Fibroblast of lung (primary cell): ENCODE data around the gene ALDH8A1. TPM values are rescaled to one million over a fixed set of nuclear protein-coding genes. Genes with fewer than 3 reads are reported as not detected.

Experiments
- DNase-seq, 2 donors: peaks; one replicate each; pipeline versions ENCODE4 v3.0.0 to v3.0.0-alpha.2; 2010; ENCODE audit warnings: low read depth in 2 of 2
- H2AFZ ChIP-seq: 2 replicates; pipeline ENCODE4 v1.5.1; 2012; ENCODE audit warnings: low read length, control low read depth, inconsistent platforms
- H3K27ac ChIP-seq: 2 replicates; pipeline ENCODE4 v1.5.1; 2011; ENCODE audit warnings: low read length, control low read depth; ENCODE audit not compliant: insufficient read depth
- H3K27me3 ChIP-seq: 2 replicates; pipeline ENCODE4 v1.5.1; 2011; ENCODE audit warnings: mild to moderate bottlenecking, low read length; ENCODE audit not compliant: control insufficient read depth, insufficient read depth
- H3K36me3 ChIP-seq: 2 replicates; pipeline ENCODE4 v1.5.1; 2011; ENCODE audit warnings: low read length; ENCODE audit not compliant: control insufficient read depth, insufficient read depth
- H3K4me1 ChIP-seq: 2 replicates; pipeline ENCODE4 v1.5.1; 2011; ENCODE audit warnings: low read length; ENCODE audit not compliant: control insufficient read depth, insufficient read depth; ENCODE audit errors: extremely low read depth
- H3K4me2 ChIP-seq: 2 replicates; pipeline ENCODE4 v1.5.1; 2011; ENCODE audit warnings: low read length, control low read depth; ENCODE audit not compliant: insufficient read depth; ENCODE audit errors: extremely low read depth
- H3K4me3 ChIP-seq, 4 experiments: fragments of 200-600 bp in 1 of 4; sonication (generic) in 1 of 4; replicated peaks in 1 of 4; 2 replicates each; pipeline ENCODE4 v1.5.1; 2011 to 2016; ENCODE audit warnings: low read length in 4 of 4, low read depth in 3 of 4, mild to moderate bottlenecking in 3 of 4, control low read depth in 2 of 4, inconsistent platforms in 1 of 4, mixed read lengths in 1 of 4; ENCODE audit not compliant: insufficient read depth in 1 of 4; ENCODE audit errors: control extremely low read depth in 1 of 4
- H3K79me2 ChIP-seq: 2 replicates; pipeline ENCODE4 v1.5.1; 2012; ENCODE audit warnings: mild to moderate bottlenecking, low read length, inconsistent platforms; ENCODE audit not compliant: control insufficient read depth, insufficient read depth
- H3K9ac ChIP-seq: 2 replicates; pipeline ENCODE4 v1.5.1; 2011; ENCODE audit warnings: mild to moderate bottlenecking, low read length, control low read depth; ENCODE audit not compliant: insufficient read depth
- H3K9me3 ChIP-seq: 2 replicates; pipeline ENCODE4 v1.5.1; 2012; ENCODE audit warnings: low read depth, low read length; ENCODE audit not compliant: control insufficient read depth, insufficient read depth
- H4K20me1 ChIP-seq: 2 replicates; pipeline ENCODE4 v1.5.1; 2011; ENCODE audit warnings: low read length; ENCODE audit not compliant: control insufficient read depth, insufficient read depth; ENCODE audit errors: extremely low read depth
- CTCF ChIP-seq, 2 donors: IDR thresholded peaks in 1 of 2; conservative IDR thresholded peaks in 1 of 2; 1 replicate in 1 of 2; 2 replicates in 1 of 2; pipeline ENCODE4 v1.5.1; 2011 to 2012; ENCODE audit warnings: low read length in 2 of 2, control low read depth in 1 of 2, inconsistent platforms in 1 of 2, low read depth in 1 of 2, mild to moderate bottlenecking in 1 of 2
- EZH2 ChIP-seq: IDR thresholded peaks from 2 replicates; pipeline ENCODE4 v1.5.1; 2012; ENCODE audit warnings: low read length, control low read depth, mild to moderate bottlenecking; ENCODE audit errors: missing control alignments
- polyA plus RNA-seq, 2 donors: library from polyadenylated mRNA; depleted of rRNA in 1 of 2; stranded (reverse) in 1 of 2; unstranded in 1 of 2; fragments of >200 nt; gene quantifications; 2 replicates each; pipeline ENCODE4 v1.2.1, GENCODE V29; 2011 to 2012; ENCODE audit warnings: missing spikeins in 1 of 2
- total RNA-seq: library from RNA; depleted of rRNA; stranded (reverse); fragments of >200 nt; gene quantifications from 2 replicates; pipeline ENCODE4 v1.2.1, GENCODE V29; 2014

The ALDH8A1 gene
- total and polyA plus RNA-seq, 2 donors (not counting 1 experiment from before 2014, with no cell fraction given): 0.11 to 0.50 TPM

- H3K79me2 ChIP-seq: no peaks in the 10 kb centered on the region
- H4K20me1 ChIP-seq: no peaks in the 10 kb centered on the region
- TF ChIP-seq EZH2 (no peak), CTCF (conservative IDR thresholded peaks at IDR 0.05 in 1 of 2, IDR thresholded peaks at IDR 0.05 in 1 of 2; ENCODE audit: low read depth in 1 of 2, low read length in 2 of 2) (no peak)
- no peak overlapping the region for H2AFZ ChIP-seq
- DNase-seq: no peak
- no peak overlapping the region for H3K4me3 ChIP-seq
- H3K9me3 ChIP-seq: no peaks in the 10 kb centered on the region
- H3K4me2 ChIP-seq: no peak overlapping the region
- no peaks in the 10 kb centered on the region for H3K27me3 ChIP-seq
- no peaks in the 10 kb centered on the region for H3K36me3 ChIP-seq
- no peak overlapping the region for H3K9ac ChIP-seq
- no peaks in the 10 kb centered on the region for H3K4me1 ChIP-seq
- no peak overlapping the region for H3K27ac ChIP-seq
Measured at GRCh38 chr6:134894800-134895199, 55.1 kb downstream of the ALDH8A1 start.

GRCh38 chr6:134892362-134892761 lies 57.5 kb downstream of the ALDH8A1 start:
- no peaks in the 10 kb centered on the region for H3K4me1 ChIP-seq
- DNase-seq: no peak
- H3K9ac ChIP-seq: no peak overlapping the region
- no peaks in the 10 kb centered on the region for H3K79me2 ChIP-seq
- no peaks in the 10 kb centered on the region for H3K27me3 ChIP-seq
- no peak overlapping the region for H3K27ac ChIP-seq
- H3K36me3 ChIP-seq: no peaks in the 10 kb centered on the region
- no peaks in the 10 kb centered on the region for H4K20me1 ChIP-seq
- TF ChIP-seq CTCF (conservative IDR thresholded peaks at IDR 0.05 in 1 of 2, IDR thresholded peaks at IDR 0.05 in 1 of 2; ENCODE audit: low read depth in 1 of 2, low read length in 2 of 2) (no peak), EZH2 (no peak)
- no peak overlapping the region for H2AFZ ChIP-seq
- no peaks in the 10 kb centered on the region for H3K9me3 ChIP-seq
- H3K4me3 ChIP-seq: no peak overlapping the region
- no peak overlapping the region for H3K4me2 ChIP-seq

- Histone ChIP-seq H3K27ac (no peak overlapping the region), H3K9ac (no peak overlapping the region)
- TF ChIP-seq CTCF (conservative IDR thresholded peaks at IDR 0.05 in 1 of 2, IDR thresholded peaks at IDR 0.05 in 1 of 2; ENCODE audit: low read depth in 1 of 2, low read length in 2 of 2) (no peak), EZH2 (no peak)
Measured at GRCh38 chr6:134891633-134892032, 58.3 kb downstream of the ALDH8A1 start.

More at GRCh38 chr6:134891633-134892032, 58.3 kb downstream of the ALDH8A1 start:
- no peaks in the 10 kb centered on the region for H4K20me1 ChIP-seq
- no peaks in the 10 kb centered on the region for H3K4me1 ChIP-seq
- H3K4me2 ChIP-seq: no peak overlapping the region
- no peaks in the 10 kb centered on the region for H3K79me2 ChIP-seq
- no peak for DNase-seq
- H3K36me3 ChIP-seq: no peaks in the 10 kb centered on the region
- no peak overlapping the region for H3K4me3 ChIP-seq
- H3K9me3 ChIP-seq: no peaks in the 10 kb centered on the region
- no peaks in the 10 kb centered on the region for H3K27me3 ChIP-seq
- H2AFZ ChIP-seq: no peak overlapping the region
